Heart right ventricle (tissue), 16 donors: Measurements from ENCODE around the gene DIS3L2. TPM values are rescaled to one million over a fixed set of nuclear protein-coding genes. Genes with fewer than 3 reads are reported as not detected.

Source experiments
- ATAC-seq, 8 donors: fragments of 200-7000 bp; cut with Tn5 transposase; one replicate each; pipeline ENCODE4 v1.9.1; 2020; ENCODE audit warnings: mild to moderate bottlenecking in 8 of 8, moderate library complexity in 8 of 8, moderate number of reproducible peaks in 1 of 8
- DNase-seq, 2 donors: peaks; one replicate each; pipeline ENCODE4 v3.0.0-alpha.2; 2020
- H3K27ac ChIP-seq, 10 donors: fragments of 200-600 bp; sonication (generic) in 2 of 10; one replicate each; pipeline versions ENCODE4 v1.5.0 to v1.8.0; 2020 to 2022; ENCODE audit warnings: mild to moderate bottlenecking in 3 of 10
- H3K27me3 ChIP-seq, 7 donors: fragments of 200-600 bp; one replicate each; pipeline ENCODE4 v1.8.0; 2021 to 2022; ENCODE audit warnings: mild to moderate bottlenecking in 2 of 7
- H3K36me3 ChIP-seq, 9 donors: fragments of 200-600 bp; sonication (generic) in 1 of 9; one replicate each; pipeline versions ENCODE4 v1.5.0 to v1.8.0; 2020 to 2022; ENCODE audit warnings: mild to moderate bottlenecking in 2 of 9
- H3K4me1 ChIP-seq, 9 donors: fragments of 200-600 bp; sonication (generic) in 1 of 9; one replicate each; pipeline versions ENCODE4 v1.5.0 to v1.8.0; 2020 to 2022; ENCODE audit warnings: mild to moderate bottlenecking in 4 of 9
- H3K4me3 ChIP-seq, 10 donors: fragments of 200-600 bp; sonication (generic) in 2 of 10; one replicate each; pipeline versions ENCODE4 v1.5.0 to v1.8.0; 2020 to 2022; ENCODE audit warnings: mild to moderate bottlenecking in 7 of 10, moderate library complexity in 2 of 10
- H3K9me3 ChIP-seq, 11 donors: fragments of 200-600 bp in 10 of 11; sonication (generic) in 2 of 11; one replicate each; pipeline versions ENCODE4 v1.5.0 to v1.8.0; 2013 to 2022; ENCODE audit warnings: mild to moderate bottlenecking in 2 of 11, control low read depth in 1 of 11, moderate library complexity in 1 of 11
- CTCF ChIP-seq, 9 donors: fragments of 200-600 bp; sonication (generic) in 2 of 9; IDR thresholded peaks; one replicate each; pipeline versions ENCODE4 v1.5.0 to v1.8.0; 2021 to 2022; ENCODE audit warnings: antibody characterized with exemption in 9 of 9, mild to moderate bottlenecking in 5 of 9, moderate library complexity in 1 of 9
- WGBS, 2 donors: extraction: QIAGEN DNeasy Blood & Tissue Kit; methylation state at CpG; one replicate each; pipeline ENCODE4 v1.1.7; 2013; ENCODE audit warnings: inconsistent platforms in 1 of 2; 5-methylcytosine and 5-hydroxymethylcytosine counted together
- intact Hi-C, 10 donors: fragments of 100-400 bp; cut with DNase I; formaldehyde crosslinking; loops; one replicate each; pipeline versions ENCODE4 v1.11.1 to v1.14.2; 2022
- polyA plus RNA-seq, 2 donors: library from polyadenylated mRNA; stranded (reverse); fragments of 200-250 nt; gene quantifications; one replicate each; pipeline ENCODE4 v1.2.3, GENCODE V29; 2013
- total RNA-seq, 10 donors: library from RNA; stranded (reverse); fragmentation: NEBNext Ultra II Directional in 3 of 10; extraction: Animal tissue kit (Norgen Biotek cat#: 25700) in 3 of 10; gene quantifications; one replicate each; pipeline versions ENCODE4 v1.2.1 to v1.2.4, GENCODE V29; 2021 to 2023
- donor health status: Arrhythmogenic right ventricular cardiomyopathy.
- donor health status: ischemic (EF 13 %, LVEDD 7.1; RV severe dilation, severe dysfunction).
- donor health status: healthy with polysubstance abuse.
- donor health status: DM: no; HTN: yes; CAD: no.
- donor health status: DM: no; HTN: no; CAD: no.
- donor health status: ischemic (EF 25% LVEDD 6.9; RV normal size, moderate dysfunction).
- donor health status: ischemic (EF 25% LVEDD 5.7; RV mildly dilated, moderate dysfunction).
- donor health status: healthy.
- donor health status: DM: yes; HTN: yes; CAD: no.
- donor health status: Ischemic cardiomyopathy.
- donor health status: ischemic (EF 35%, LVEDD 5.7; RV mildly dilated, moderate dysfunction).
- donor health status: nonischemic (EF 11% LVEDD 7.7; RV severe dilation, severe dysfunction).
- donor health status: DM: yes; HTN: yes; CAD: no.
- donor health status: PGD.
- donor health status: ischemic (EF 29% LVEDD 5.4; RV normal size, mild dysfunction).
- donor health status: nonischemic (EF 23%, LVEDD 6.1; RV moderate dilation, normal function).

The DIS3L2 gene
- total and polyA plus RNA-seq, 12 donors, result 9.5 to 24.5 (median 18.5) TPM

DNA sequence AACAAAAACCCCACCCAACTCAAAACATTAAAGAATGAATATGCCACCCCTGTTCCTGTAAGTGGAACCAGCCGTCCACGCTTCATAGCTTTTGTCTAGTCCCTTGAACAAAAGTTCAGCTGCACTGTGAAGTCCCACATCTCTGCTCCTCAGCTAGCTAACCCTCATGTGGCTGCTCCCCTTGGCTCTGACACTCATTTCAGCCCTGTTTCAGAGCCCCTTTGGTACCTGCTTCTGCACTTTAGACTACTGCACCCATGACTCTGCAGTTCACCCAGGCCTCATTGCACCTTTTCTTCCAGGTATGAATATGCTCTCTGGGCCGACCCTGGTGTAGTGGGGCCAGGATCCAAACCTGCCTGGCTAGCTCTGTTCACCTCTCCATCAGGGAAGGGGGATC lies 155.3 kb downstream of the DIS3L2 start:
- Histone ChIP-seq H3K4me1 (peaks cover 0 to 18% (median 9%) of the 10 kb centered on the region in 9 donors), H3K36me3 (no peaks in the 10 kb centered on the region), H3K27me3 (no peaks in the 10 kb centered on the region), H3K4me3 (no peak overlapping the region), H3K9me3 (no peaks in the 10 kb centered on the region), H3K27ac (no peak overlapping the region)
- 65 to 68% methylated on average over 3 of the region's 3 CpGs for WGBS, 2 donors
- DNase-seq, result no peak
- no peak for ATAC-seq
- no peak for TF ChIP-seq CTCF (IDR thresholded peaks at IDR 0.05)
- intact Hi-C loops, result no loop called here

- intact Hi-C loops, result no loop called here
- Histone ChIP-seq H3K27me3 (no peaks in the 10 kb centered on the region), H3K27ac (no peak overlapping the region), H3K4me1 (peaks cover 0 to 18% (median 9%) of the 10 kb centered on the region in 9 donors), H3K36me3 (no peaks in the 10 kb centered on the region), H3K4me3 (no peak overlapping the region), H3K9me3 (no peaks in the 10 kb centered on the region)
- TF ChIP-seq CTCF (IDR thresholded peaks at IDR 0.05), result no peak
- no peak for ATAC-seq
- 95 to 96% methylated on average over 3 of the region's 3 CpGs for WGBS, 2 donors
- DNase-seq, result no peak
Measured at GRCh38 chr2:232117413-232117812, 155.9 kb downstream of the DIS3L2 start.

- DNase-seq (no peak), ATAC-seq (peak in 4 of 8 donors; percentile 31 to 53 (median 44))
- no peak for TF ChIP-seq CTCF (IDR thresholded peaks at IDR 0.05)
- no peaks in the 10 kb centered on the region for H3K9me3 ChIP-seq
- no peaks in the 10 kb centered on the region for H3K27me3 ChIP-seq
- intact Hi-C loops, result no loop called here
- no peak overlapping the region for H3K4me3 ChIP-seq
- H3K4me1 ChIP-seq, result peaks cover 0 to 18% (median 9%) of the 10 kb centered on the region in 9 donors
- no peaks in the 10 kb centered on the region for H3K36me3 ChIP-seq
- no peak overlapping the region for H3K27ac ChIP-seq
Measured at GRCh38 chr2:232120911-232121310, 159.4 kb downstream of the DIS3L2 start.

- Histone ChIP-seq H3K27me3 (no peaks in the 10 kb centered on the region), H3K36me3 (no peaks in the 10 kb centered on the region), H3K27ac (no peak overlapping the region), H3K4me3 (no peak overlapping the region), H3K9me3 (no peaks in the 10 kb centered on the region), H3K4me1 (peaks cover 0 to 19% (median 9%) of the 10 kb centered on the region in 9 donors)
- no peak for DNase-seq
- TF ChIP-seq CTCF (IDR thresholded peaks at IDR 0.05), result no peak
- 97 to 98% methylated on average over 1 of the region's 1 CpG for WGBS, 2 donors
- no peak for ATAC-seq
- intact Hi-C loops, result no loop called here
Measured at GRCh38 chr2:232124309-232124708, 162.8 kb downstream of the DIS3L2 start.
